Suprapubic skin (tissue), 4 donors: ENCODE data around the gene RSPH10B2. TPM values are rescaled to one million over a fixed set of nuclear protein-coding genes. Genes with fewer than 3 reads are reported as not detected.
"Not testable (repeated sequence)": the region's sequence is repeated elsewhere in the genome, so short reads cannot be mapped to it uniquely, and the experiment has no call there.

ENCODE experiments used
- DNase-seq, 2 donors: peaks; one replicate each; pipeline ENCODE4 v3.0.0-alpha.2; 2019; ENCODE audit warnings: low spot score in 2 of 2
- H3K27ac ChIP-seq: fragments of 200-600 bp; sonication (generic); one replicate; pipeline ENCODE4 v1.5.1; 2019
- H3K27me3 ChIP-seq: fragments of 200-600 bp; sonication (generic); one replicate; pipeline ENCODE4 v1.5.1; 2019
- H3K36me3 ChIP-seq: fragments of 200-600 bp; sonication (generic); one replicate; pipeline ENCODE4 v1.5.1; 2019
- H3K4me1 ChIP-seq: fragments of 200-600 bp; sonication (generic); one replicate; pipeline ENCODE4 v1.5.1; 2019
- H3K4me3 ChIP-seq: fragments of 200-600 bp; sonication (generic); one replicate; pipeline ENCODE4 v1.5.1; 2019; ENCODE audit warnings: mild to moderate bottlenecking
- H3K9me3 ChIP-seq: fragments of 200-600 bp; sonication (generic); one replicate; pipeline ENCODE4 v1.5.1; 2019
- CTCF ChIP-seq, 2 donors: fragments of 200-600 bp in 1 of 2; fragments of 450-650 bp in 1 of 2; sonication (generic) in 1 of 2; IDR thresholded peaks; one replicate each; pipeline ENCODE4 v1.5.1; 2016 to 2019; ENCODE audit warnings: antibody characterized with exemption in 2 of 2, mild to moderate bottlenecking in 1 of 2, moderate library complexity in 1 of 2
- EP300 ChIP-seq: sonication (generic); formaldehyde crosslinking; IDR thresholded peaks from one replicate; pipeline ENCODE4 v1.6.1; 2017; ENCODE audit warnings: antibody characterized with exemption
- POLR2A ChIP-seq, 2 donors: fragments of 450-650 bp; IDR thresholded peaks; one replicate each; pipeline ENCODE4 v1.6.1; 2017; ENCODE audit warnings: antibody characterized with exemption in 2 of 2, mild to moderate bottlenecking in 2 of 2, moderate library complexity in 2 of 2
- POLR2AphosphoS5 ChIP-seq, 3 donors: sonication (generic); formaldehyde crosslinking; IDR thresholded peaks; one replicate each; pipeline ENCODE4 v1.6.1; 2017; ENCODE audit warnings: antibody characterized with exemption in 3 of 3
- WGBS: methylation state at CpG from one replicate; pipeline ENCODE4 v1.1.5; 2018; 5-methylcytosine and 5-hydroxymethylcytosine counted together
- total RNA-seq, 4 donors: library from RNA; depleted of rRNA; stranded (reverse); fragments of >200 nt; gene quantifications; one replicate each; pipeline ENCODE4 v1.1.0, GENCODE V29; 2016

Gene RSPH10B2
- total RNA-seq, 4 donors from 2014 or later = not detected

- Histone ChIP-seq H3K27me3 (peaks cover 46% of the 10 kb centered on the region), H3K4me1 (no peaks in the 10 kb centered on the region), H3K9me3 (no peaks in the 10 kb centered on the region), H3K27ac (no peak overlapping the region), H3K4me3 (no peak overlapping the region), H3K36me3 (no peaks in the 10 kb centered on the region)
- 83% methylated on average over 6 of the region's 7 CpGs for WGBS
- no peak for DNase-seq
- no peak for TF ChIP-seq POLR2A (IDR thresholded peaks at IDR 0.05)
- TF ChIP-seq CTCF (IDR thresholded peaks at IDR 0.05) = no peak
- no peak for TF ChIP-seq EP300
- TF ChIP-seq POLR2AphosphoS5 (IDR thresholded peaks at IDR 0.05) = no peak
Observed at GRCh38 chr7:6831018-6831725, 77.3 kb downstream of the RSPH10B2 start.

- Histone ChIP-seq H3K9me3 (no peaks in the 10 kb centered on the region), H3K27me3 (peaks cover 52% of the 10 kb centered on the region), H3K4me1 (no peaks in the 10 kb centered on the region), H3K4me3 (no peak overlapping the region), H3K36me3 (no peaks in the 10 kb centered on the region), H3K27ac (no peak overlapping the region)
- TF ChIP-seq POLR2A (IDR thresholded peaks at IDR 0.05) (no peak), POLR2AphosphoS5 (IDR thresholded peaks at IDR 0.05) (no peak), EP300 (no peak), CTCF (IDR thresholded peaks at IDR 0.05) (no peak)
- DNase-seq = no peak
- WGBS = 84% methylated on average over 6 of the region's 6 CpGs
Observed at GRCh38 chr7:6833636-6834035, 79.7 kb downstream of the RSPH10B2 start.

- H3K36me3 ChIP-seq, H3K4me1 ChIP-seq, H3K27ac ChIP-seq, H3K9me3 ChIP-seq, H3K4me3 ChIP-seq, DNase-seq: not testable (repeated sequence)
- H3K27me3 ChIP-seq = peaks cover 46% of the 10 kb centered on the region
- 64% methylated on average over 3 of the region's 3 CpGs for WGBS
Observed at GRCh38 chr7:6835521-6835920, 81.6 kb downstream of the RSPH10B2 start.

GRCh38 chr7:6837081-6837480, 83.2 kb downstream of the RSPH10B2 start:
- not testable (repeated sequence) for H3K4me1 ChIP-seq, DNase-seq, H3K36me3 ChIP-seq, H3K27ac ChIP-seq, H3K4me3 ChIP-seq, H3K9me3 ChIP-seq
- peaks cover 32% of the 10 kb centered on the region for H3K27me3 ChIP-seq
- WGBS = 83% methylated on average over 10 of the region's 10 CpGs

GRCh38 chr7:6842278-6842921, 88.5 kb downstream of the RSPH10B2 start:
- not testable (repeated sequence) for H3K9me3 ChIP-seq, DNase-seq, H3K4me1 ChIP-seq, H3K4me3 ChIP-seq, H3K27me3 ChIP-seq, H3K27ac ChIP-seq, H3K36me3 ChIP-seq
- 50% methylated on average over 16 of the region's 20 CpGs for WGBS

GRCh38 chr7:6843092-6843491, 89.2 kb downstream of the RSPH10B2 start:
- H3K4me3 ChIP-seq, H3K9me3 ChIP-seq, H3K27ac ChIP-seq, H3K36me3 ChIP-seq, H3K27me3 ChIP-seq, H3K4me1 ChIP-seq, DNase-seq: not testable (repeated sequence)
- 21% methylated on average over 5 of the region's 5 CpGs for WGBS

GRCh38 chr7:6843654-6844053, 89.8 kb downstream of the RSPH10B2 start:
- H3K4me3 ChIP-seq, H3K36me3 ChIP-seq: not testable (repeated sequence)
- whole genome bisulfite sequencing = 89% methylated on average over 6 of the region's 6 CpGs

GRCh38 chr7:6845971-6846449, 92.1 kb downstream of the RSPH10B2 start:
- not testable (repeated sequence) for H3K27me3 ChIP-seq, H3K4me3 ChIP-seq, DNase-seq, H3K36me3 ChIP-seq, H3K9me3 ChIP-seq, H3K4me1 ChIP-seq, H3K27ac ChIP-seq
- 74% methylated on average over 16 of the region's 16 CpGs for WGBS

More at GRCh38 chr7:6843654-6844053, 89.8 kb downstream of the RSPH10B2 start:
- not testable (repeated sequence) for H3K27ac ChIP-seq, H3K27me3 ChIP-seq, H3K4me1 ChIP-seq, DNase-seq, H3K9me3 ChIP-seq

GRCh38 chr7:6847751-6848150, 93.8 kb downstream of the RSPH10B2 start:
- WGBS = 86% methylated on average over 17 of the region's 18 CpGs
- not testable (repeated sequence) for DNase-seq, H3K4me3 ChIP-seq

More at GRCh38 chr7:6847751-6848150, 93.8 kb downstream of the RSPH10B2 start:
- not testable (repeated sequence) for H3K36me3 ChIP-seq, H3K4me1 ChIP-seq, H3K27ac ChIP-seq, H3K27me3 ChIP-seq, H3K9me3 ChIP-seq
